Measurements from ENCODE around the gene L2HGDH. TPM values are rescaled to one million over a fixed set of nuclear protein-coding genes. Genes with fewer than 3 reads are reported as not detected.
"Not testable (repeated sequence)": the region's sequence is repeated elsewhere in the genome, so short reads cannot be mapped to it uniquely, and the experiment has no call there.

L2HGDH gene
- total RNA-seq: 10 to 100 TPM; 13.0 to 14.1 TPM

GRCh38 chr14:50311972-50312733 is at the start of gene L2HGDH, which contains the start of gene DMAC2L:
Gene L2HGDH, minus strand, starts transcription at chr14:50312229. Its CDS starts 79 bp downstream, at chr14:50312150.
Gene DMAC2L, plus strand, starts transcription at chr14:50312324. Its CDS starts 9,164 bp downstream, at chr14:50321488.
- peaks cover 23% of the 10 kb centered on the region for H3K36me3 Mint-ChIP-seq (ENCODE audit: low read depth)
- H3K27me3 Mint-ChIP-seq: no peaks in the 10 kb centered on the region
- peak within 1 kb of the TSS; percentile 95 for H3K4me3 Mint-ChIP-seq
- peak; percentile 95 for ATAC-seq (replicated peaks)
- H3K4me1 Mint-ChIP-seq: peaks cover 20% of the 10 kb centered on the region
- H3K27ac Mint-ChIP-seq: peak within 1 kb of the TSS; percentile 94
- H3K9me3 Mint-ChIP-seq: no peaks in the 10 kb centered on the region

GRCh38 chr14:50360851-50361250 is 48.8 kb upstream of the L2HGDH start:
- Mint-ChIP-seq H3K36me3 (ENCODE audit: low read depth) (peaks cover 24% of the 10 kb centered on the region), H3K4me1 (peaks cover 15% of the 10 kb centered on the region), H3K27me3 (no peaks in the 10 kb centered on the region), H3K9me3 (peaks cover 8% of the 10 kb centered on the region), H3K27ac (no peak overlapping the region), H3K4me3 (no peak overlapping the region)
- no peak for ATAC-seq (replicated peaks)

DNA sequence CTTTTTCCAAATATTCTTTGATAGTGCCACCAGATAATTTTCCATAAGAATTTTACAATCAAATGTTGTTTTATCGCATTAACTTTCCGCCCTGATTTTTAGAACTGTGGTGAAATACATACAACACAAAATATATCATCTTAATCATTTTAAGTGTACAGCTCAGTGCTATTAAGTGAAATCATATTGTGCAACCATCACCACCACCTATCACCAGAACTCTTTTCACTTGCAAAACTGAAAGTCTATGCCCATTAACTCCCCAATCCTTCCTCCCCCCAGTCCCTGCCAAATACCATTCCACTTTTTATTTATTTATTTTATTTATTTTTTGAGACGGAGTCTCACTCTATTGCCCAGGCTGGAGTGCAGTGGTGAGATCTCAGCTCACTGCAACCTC is 48.1 kb upstream of the L2HGDH start:
- Mint-ChIP-seq H3K27me3 (no peaks in the 10 kb centered on the region), H3K36me3 (ENCODE audit: low read depth) (peaks cover 24% of the 10 kb centered on the region), H3K4me1 (peaks cover 15% of the 10 kb centered on the region), H3K27ac (no peak overlapping the region), H3K9me3 (peaks cover 8% of the 10 kb centered on the region), H3K4me3 (no peak overlapping the region)
- no peak for ATAC-seq (replicated peaks)

DNA sequence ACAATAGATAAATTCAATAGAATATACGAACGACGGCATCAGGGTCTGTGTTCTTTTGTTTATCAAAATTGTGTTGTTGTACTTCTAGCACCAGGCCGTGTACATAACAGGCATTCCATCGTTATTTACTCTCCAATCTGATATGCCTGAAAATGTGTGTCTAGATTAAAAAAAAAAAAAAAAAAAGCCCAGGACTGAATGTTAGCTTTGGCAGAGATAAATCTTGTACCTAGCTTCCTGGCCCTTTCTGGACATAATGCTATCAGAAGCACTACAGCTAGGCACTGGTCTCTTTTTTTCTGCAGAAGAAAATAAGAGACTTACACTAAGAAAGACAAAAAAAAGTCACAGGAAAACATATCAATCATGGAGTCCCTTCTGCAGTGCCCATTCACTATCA is 47.6 kb upstream of the L2HGDH start:
- Mint-ChIP-seq H3K4me1 (peaks cover 15% of the 10 kb centered on the region), H3K4me3 (no peak overlapping the region), H3K27ac (no peak overlapping the region), H3K9me3 (peaks cover 8% of the 10 kb centered on the region), H3K27me3 (no peaks in the 10 kb centered on the region), H3K36me3 (ENCODE audit: low read depth) (peaks cover 24% of the 10 kb centered on the region)
- ATAC-seq (replicated peaks): no peak

GRCh38 chr14:50357753-50358395 is 45.8 kb upstream of the L2HGDH start:
- no peaks in the 10 kb centered on the region for H3K27me3 Mint-ChIP-seq
- H3K27ac Mint-ChIP-seq: no peak overlapping the region
- peaks cover 6% of the 10 kb centered on the region for H3K4me1 Mint-ChIP-seq
- ATAC-seq (replicated peaks): no peak
- peaks cover 30% of the 10 kb centered on the region for H3K36me3 Mint-ChIP-seq (ENCODE audit: low read depth)
- H3K9me3 Mint-ChIP-seq: peaks cover 6% of the 10 kb centered on the region
- no peak overlapping the region for H3K4me3 Mint-ChIP-seq

GRCh38 chr14:50357124-50357523 is 45.1 kb upstream of the L2HGDH start:
- H3K27ac Mint-ChIP-seq: no peak overlapping the region
- no peak overlapping the region for H3K4me3 Mint-ChIP-seq
- H3K4me1 Mint-ChIP-seq: no peaks in the 10 kb centered on the region
- no peaks in the 10 kb centered on the region for H3K9me3 Mint-ChIP-seq
- H3K36me3 Mint-ChIP-seq (ENCODE audit: low read depth): peaks cover 30% of the 10 kb centered on the region
- no peaks in the 10 kb centered on the region for H3K27me3 Mint-ChIP-seq
- ATAC-seq (replicated peaks): no peak

DNA sequence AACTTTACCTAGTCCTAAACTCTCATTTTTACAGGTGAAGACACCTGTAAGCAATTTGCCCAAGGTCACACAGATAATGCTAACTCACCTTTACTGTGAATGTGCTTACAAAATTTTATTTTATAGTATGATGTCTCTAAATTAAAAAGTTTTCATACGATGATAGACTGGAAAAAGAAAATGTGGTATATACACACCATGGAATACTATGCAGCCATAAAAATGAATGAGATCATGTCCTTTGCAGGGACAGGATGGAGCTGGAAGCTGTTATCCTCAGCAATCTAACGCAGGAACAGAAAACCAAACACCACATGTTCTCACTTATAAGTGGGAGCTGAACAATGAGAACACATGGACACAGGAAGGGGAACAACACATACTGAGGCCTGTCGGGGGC is 44.3 kb upstream of the L2HGDH start:
- peaks cover 30% of the 10 kb centered on the region for H3K36me3 Mint-ChIP-seq (ENCODE audit: low read depth)
- not testable (repeated sequence) for H3K4me3 Mint-ChIP-seq, H3K4me1 Mint-ChIP-seq

GRCh38 chr14:50355692-50356091 is 43.7 kb upstream of the L2HGDH start:
- Mint-ChIP-seq H3K9me3 (no peaks in the 10 kb centered on the region), H3K27ac (no peak overlapping the region), H3K4me3 (no peak overlapping the region), H3K27me3 (no peaks in the 10 kb centered on the region), H3K36me3 (ENCODE audit: low read depth) (peaks cover 30% of the 10 kb centered on the region), H3K4me1 (no peaks in the 10 kb centered on the region)
- no peak for ATAC-seq (replicated peaks)

More for the DNA sequence above, 44.3 kb upstream of the L2HGDH start:
- not testable (repeated sequence) for H3K27ac Mint-ChIP-seq; ATAC-seq (replicated peaks); H3K27me3 Mint-ChIP-seq; H3K9me3 Mint-ChIP-seq

DNA sequence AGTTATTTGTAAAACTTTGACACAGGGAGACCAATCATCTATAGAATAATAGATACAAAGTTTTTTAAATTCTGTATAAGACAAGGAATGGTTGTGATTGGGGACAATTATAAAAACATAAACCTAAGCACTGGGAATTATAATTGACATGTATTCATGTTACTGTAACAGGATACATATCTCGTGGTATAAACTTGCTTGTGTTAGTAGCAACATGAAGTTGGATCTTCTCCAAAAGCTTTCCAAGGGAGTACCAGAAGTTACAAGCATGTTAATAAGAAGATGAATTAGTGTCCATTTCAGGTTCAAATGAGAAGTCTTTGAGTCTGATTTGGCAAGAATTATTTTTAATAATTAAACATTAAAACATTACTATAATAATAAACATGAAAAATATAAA is 42.5 kb upstream of the L2HGDH start:
- H3K27me3 Mint-ChIP-seq: no peaks in the 10 kb centered on the region
- no peaks in the 10 kb centered on the region for H3K4me1 Mint-ChIP-seq
- H3K27ac Mint-ChIP-seq: no peak overlapping the region
- peaks cover 30% of the 10 kb centered on the region for H3K36me3 Mint-ChIP-seq (ENCODE audit: low read depth)
- H3K9me3 Mint-ChIP-seq: no peaks in the 10 kb centered on the region
- H3K4me3 Mint-ChIP-seq: no peak overlapping the region
- ATAC-seq (replicated peaks): no peak

DNA sequence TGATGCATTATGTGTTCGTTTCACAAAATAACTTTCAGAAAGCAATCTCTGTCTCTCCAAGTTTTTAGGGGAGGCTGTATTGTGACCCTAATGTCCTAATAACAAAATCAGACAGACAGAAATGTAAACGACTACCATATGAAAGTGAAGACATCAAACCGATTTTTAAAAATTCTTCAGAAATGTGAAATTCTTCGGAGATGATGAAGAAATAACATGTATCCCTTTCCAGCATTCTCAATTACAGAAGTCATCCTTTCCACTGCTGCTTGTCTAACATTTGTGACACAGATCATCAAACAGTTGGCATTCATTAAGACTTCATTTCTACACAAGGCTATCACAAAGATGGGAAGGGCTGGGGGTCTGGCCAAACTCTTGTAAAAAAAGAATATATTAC is 41.1 kb upstream of the L2HGDH start:
- Mint-ChIP-seq H3K9me3 (no peaks in the 10 kb centered on the region), H3K27ac (no peak overlapping the region), H3K4me3 (no peak overlapping the region), H3K36me3 (ENCODE audit: low read depth) (peaks cover 20% of the 10 kb centered on the region), H3K4me1 (no peaks in the 10 kb centered on the region), H3K27me3 (no peaks in the 10 kb centered on the region)
- ATAC-seq (replicated peaks): no peak

DNA sequence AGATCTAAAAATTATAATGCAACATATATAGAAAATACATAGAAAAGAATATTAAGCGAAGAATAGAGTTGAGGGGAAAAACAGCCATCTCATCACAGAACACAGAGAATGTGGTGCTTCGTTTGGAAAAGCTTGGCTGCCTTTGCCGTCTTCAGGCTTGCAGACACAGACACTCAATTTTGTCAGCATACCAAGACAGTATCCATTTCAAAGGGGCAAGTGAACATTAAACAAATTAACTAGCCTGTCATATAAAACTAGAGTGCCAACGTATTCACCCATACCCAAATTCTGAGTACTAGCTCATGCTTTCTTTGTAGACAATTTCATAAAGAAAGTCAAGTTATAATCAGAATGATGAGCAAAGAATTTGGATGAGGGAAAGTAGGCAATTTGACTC is 40.6 kb upstream of the L2HGDH start:
- peaks cover 14% of the 10 kb centered on the region for H3K36me3 Mint-ChIP-seq (ENCODE audit: low read depth)
- H3K4me1 Mint-ChIP-seq: no peaks in the 10 kb centered on the region
- H3K9me3 Mint-ChIP-seq: no peaks in the 10 kb centered on the region
- no peak for ATAC-seq (replicated peaks)
- H3K27me3 Mint-ChIP-seq: no peaks in the 10 kb centered on the region
- H3K27ac Mint-ChIP-seq: no peak overlapping the region
- no peak overlapping the region for H3K4me3 Mint-ChIP-seq

GRCh38 chr14:50350975-50351374 is 38.9 kb upstream of the L2HGDH start:
- Mint-ChIP-seq H3K27me3 (no peaks in the 10 kb centered on the region), H3K4me1 (no peaks in the 10 kb centered on the region), H3K4me3 (no peak overlapping the region), H3K27ac (no peak overlapping the region), H3K36me3 (ENCODE audit: low read depth) (peaks cover 6% of the 10 kb centered on the region), H3K9me3 (no peaks in the 10 kb centered on the region)
- no peak for ATAC-seq (replicated peaks)

DNA sequence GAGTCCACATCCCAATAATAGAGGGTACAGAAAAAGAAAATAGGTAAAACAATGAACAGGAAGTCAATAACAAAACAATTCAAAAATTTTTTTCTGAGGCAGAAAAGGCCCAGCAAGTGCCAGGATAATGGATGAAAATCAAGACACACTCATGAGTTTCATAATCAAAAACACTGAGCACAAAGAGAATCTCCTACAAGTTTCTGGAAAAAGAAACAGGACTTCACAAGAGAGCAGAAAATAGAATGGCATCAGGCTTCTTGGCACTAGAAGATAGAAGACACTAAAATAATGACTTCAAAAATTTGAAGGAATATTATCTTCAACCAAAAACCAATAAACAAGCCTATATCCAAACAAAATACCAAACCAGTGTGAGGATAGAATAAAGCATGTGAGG is 36.9 kb upstream of the L2HGDH start:
- no peak for ATAC-seq (replicated peaks)
- Mint-ChIP-seq H3K9me3 (no peaks in the 10 kb centered on the region), H3K4me3 (no peak overlapping the region), H3K27me3 (no peaks in the 10 kb centered on the region), H3K4me1 (peaks cover 12% of the 10 kb centered on the region), H3K36me3 (ENCODE audit: low read depth) (peaks cover 11% of the 10 kb centered on the region), H3K27ac (no peak overlapping the region)

DNA sequence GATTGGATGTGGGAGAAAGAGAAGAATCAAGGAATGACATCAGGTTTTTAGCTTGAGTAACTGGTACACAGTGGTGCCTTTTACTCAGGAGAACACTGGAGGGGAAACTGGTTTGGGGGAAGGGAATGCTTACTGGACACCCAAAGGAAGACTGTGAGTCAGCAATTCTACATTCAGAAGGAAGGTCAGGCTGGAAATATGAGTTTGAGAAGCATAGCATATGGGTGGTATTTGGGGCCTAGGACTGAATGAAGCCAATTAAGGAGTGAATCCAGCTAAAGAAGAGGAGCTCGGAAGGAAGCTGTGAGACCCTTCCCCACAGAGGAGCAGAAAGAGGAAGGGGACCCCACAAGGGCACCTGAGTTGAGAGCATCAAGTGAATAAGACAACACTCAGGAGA is 35.5 kb upstream of the L2HGDH start:
- H3K36me3 Mint-ChIP-seq (ENCODE audit: low read depth): peaks cover 11% of the 10 kb centered on the region
- peaks cover 19% of the 10 kb centered on the region for H3K4me1 Mint-ChIP-seq
- H3K9me3 Mint-ChIP-seq: no peaks in the 10 kb centered on the region
- no peaks in the 10 kb centered on the region for H3K27me3 Mint-ChIP-seq
- ATAC-seq (replicated peaks): no peak
- H3K27ac Mint-ChIP-seq: no peak overlapping the region
- H3K4me3 Mint-ChIP-seq: no peak overlapping the region

DNA sequence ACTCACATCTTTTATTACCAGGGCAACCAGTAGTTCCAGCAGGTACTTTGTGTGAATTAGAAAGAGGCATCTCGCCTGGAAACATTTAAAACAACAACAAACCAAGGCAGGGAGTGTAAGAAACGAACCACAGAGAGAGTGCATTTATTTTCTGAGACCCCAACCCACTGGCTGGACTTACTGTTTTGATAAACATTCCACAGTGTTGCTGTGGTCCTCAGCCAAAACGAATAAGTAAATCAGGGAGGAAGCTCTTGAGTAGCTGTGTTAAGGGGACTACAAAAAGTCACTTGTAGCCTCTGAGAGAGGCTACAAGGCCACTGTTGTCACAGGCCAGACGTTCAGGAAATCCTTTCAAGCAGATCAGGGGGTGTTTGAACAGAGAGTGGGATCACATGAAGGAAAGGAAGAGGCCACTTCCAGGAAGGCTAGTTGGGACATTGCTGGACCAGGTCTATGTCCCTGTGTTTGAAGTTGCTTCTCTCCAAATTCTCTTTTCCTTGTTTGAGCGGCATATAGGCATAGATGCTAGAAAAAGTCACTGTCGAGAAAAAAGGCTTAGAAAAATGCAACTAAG is 33.9 kb upstream of the L2HGDH start:
- no peak for ATAC-seq (replicated peaks)
- H3K27me3 Mint-ChIP-seq: no peaks in the 10 kb centered on the region
- H3K27ac Mint-ChIP-seq: no peak overlapping the region
- H3K4me1 Mint-ChIP-seq: peaks cover 19% of the 10 kb centered on the region
- peaks cover 11% of the 10 kb centered on the region for H3K36me3 Mint-ChIP-seq (ENCODE audit: low read depth)
- H3K4me3 Mint-ChIP-seq: no peak overlapping the region
- H3K9me3 Mint-ChIP-seq: no peaks in the 10 kb centered on the region

Measured in activated T-helper 17 cell treated with anti-CD3 and anti-CD28 coated beads, Interleukin-2, amount 50 U/mL, for 72 hours (primary cell).